HG03342 (cell line): Measurements from ENCODE around the gene LRRC8A.
"Not testable (repeated sequence)": the region's sequence is repeated elsewhere in the genome, so short reads cannot be mapped to it uniquely, and the experiment has no call there.

Experiments
- ATAC-seq: cut with Tn5 transposase; IDR thresholded peaks from one replicate; pipeline ENCODE4 v1.9.1; 2021; ENCODE audit warnings: mild to moderate bottlenecking, moderate library complexity; ENCODE audit not compliant: unreplicated experiment

The LRRC8A gene

DNA sequence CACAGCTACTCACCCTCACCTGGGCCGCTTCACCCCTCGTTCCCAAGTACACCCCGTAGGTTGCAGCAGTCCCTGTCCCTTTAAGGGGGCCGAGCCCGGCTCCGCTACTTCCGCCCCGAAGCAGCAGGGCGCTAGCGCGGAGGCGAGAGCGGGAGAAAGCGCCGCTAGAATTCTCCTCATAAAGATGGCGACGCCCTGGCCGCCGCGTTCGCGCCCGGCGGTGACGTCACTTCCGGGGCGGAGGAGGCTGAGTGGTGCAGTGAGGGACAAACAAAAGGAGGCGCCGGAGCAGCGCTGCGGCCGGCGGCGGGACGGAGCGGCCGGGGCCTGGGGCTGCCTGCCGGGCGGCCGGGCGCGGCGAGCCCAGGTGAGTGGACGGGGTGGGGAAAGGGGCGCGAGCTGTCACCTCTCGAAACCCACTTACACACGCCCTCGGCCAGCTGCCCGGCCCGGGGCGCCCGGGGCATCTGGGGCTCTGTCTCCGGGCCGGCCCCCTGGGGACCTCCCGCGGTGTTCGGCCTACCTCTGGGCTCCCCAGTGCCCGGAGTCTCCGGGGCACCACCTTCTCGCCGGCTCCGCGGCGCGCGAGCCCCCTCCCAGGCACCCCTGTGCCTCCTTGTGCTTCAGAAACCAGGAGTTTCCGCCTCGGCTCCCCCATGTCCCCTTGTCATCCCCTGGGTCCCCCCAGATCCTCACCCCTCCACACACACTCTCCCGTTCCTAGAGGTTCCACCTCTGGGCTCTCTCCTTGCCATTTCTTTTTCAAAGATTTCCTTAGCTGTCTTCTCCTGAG lies at the start of gene LRRC8A, which contains the start of gene KYAT1:
Gene LRRC8A, plus strand, starts transcription at position 250 of the 793 bp plus-strand sequence. CDS start 25,032 bp downstream, outside the sequence.
Gene KYAT1, minus strand, starts transcription at position 67 of the 793 bp plus-strand sequence. CDS start 36,545 bp downstream, outside the sequence.
- ATAC-seq: peak; percentile 85

DNA sequence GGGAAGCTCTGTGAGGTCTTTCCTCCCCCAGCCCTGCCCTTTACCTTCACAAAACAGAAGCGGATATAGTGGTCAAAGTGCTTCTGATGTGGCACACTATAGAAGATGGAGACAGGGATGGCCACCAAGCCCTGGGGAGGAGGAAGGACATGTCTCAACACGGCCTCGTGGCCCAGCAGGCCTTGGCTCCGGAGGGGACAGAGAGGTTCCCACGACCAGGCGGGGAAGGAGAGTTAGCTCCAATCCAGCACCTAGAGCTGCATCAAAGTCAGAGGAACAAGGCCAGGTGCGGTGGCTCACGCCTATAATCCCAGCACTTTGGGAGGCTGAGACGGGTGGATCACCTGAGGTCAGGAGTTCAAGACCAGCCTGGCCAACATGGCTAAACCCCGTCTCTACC lies 48.2 kb upstream of the LRRC8A start:
- no peak for ATAC-seq

DNA sequence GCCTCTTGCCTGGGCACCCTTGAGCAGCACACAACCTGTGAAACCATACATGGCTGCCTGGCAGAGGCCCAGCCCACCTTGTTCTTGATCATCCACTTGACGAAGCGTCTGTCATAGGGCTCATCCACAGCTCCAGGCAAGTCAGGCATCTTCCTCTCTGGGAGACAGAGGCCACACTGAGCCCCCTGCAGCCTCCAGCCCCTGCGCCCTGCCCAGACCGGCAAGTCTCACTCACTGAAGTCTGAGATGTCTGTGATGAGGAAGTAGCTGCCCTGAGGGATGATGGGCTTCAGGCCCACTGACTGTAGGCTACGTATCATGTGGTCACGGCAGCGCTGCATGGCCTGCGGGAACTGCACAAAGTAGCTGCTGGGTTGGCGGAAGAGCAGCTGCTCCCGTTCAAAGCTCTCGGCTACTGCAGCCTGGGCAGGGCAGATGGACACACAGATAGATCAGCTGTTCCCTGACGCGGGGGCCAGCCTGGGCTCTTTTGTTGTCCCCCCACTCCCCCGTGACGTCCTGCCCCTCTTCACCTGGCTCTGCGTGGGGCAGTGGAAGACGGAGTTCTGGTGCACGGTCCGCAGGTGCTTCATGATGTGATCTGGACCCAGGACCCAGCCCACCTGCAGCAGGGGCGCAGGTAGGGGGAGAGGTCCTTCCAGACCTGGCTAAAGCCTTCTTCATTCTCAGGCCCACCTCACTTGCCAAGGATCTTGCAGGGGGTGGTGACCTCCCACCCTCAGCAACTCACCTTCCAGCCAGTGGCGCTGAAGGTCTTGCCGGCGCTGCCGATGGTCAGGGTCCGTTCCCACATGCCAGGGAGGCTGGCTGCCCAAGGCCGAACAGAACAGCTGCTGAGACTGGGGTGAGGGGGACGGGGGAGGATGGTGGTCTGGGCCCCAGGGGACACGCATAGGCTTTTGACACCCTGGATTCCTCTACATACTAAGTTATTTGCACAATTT lies 46.4 kb upstream of the LRRC8A start:
- no peak for ATAC-seq

- ATAC-seq: no peak
These were observed 45.3 kb upstream of the LRRC8A start for GRCh38 chr9:128836509-128837145.

- ATAC-seq: no peak
These were observed 43.6 kb upstream of the LRRC8A start for GRCh38 chr9:128838338-128838737.

- ATAC-seq: no peak
These were observed 41.4 kb upstream of the LRRC8A start for GRCh38 chr9:128840524-128840923.

DNA sequence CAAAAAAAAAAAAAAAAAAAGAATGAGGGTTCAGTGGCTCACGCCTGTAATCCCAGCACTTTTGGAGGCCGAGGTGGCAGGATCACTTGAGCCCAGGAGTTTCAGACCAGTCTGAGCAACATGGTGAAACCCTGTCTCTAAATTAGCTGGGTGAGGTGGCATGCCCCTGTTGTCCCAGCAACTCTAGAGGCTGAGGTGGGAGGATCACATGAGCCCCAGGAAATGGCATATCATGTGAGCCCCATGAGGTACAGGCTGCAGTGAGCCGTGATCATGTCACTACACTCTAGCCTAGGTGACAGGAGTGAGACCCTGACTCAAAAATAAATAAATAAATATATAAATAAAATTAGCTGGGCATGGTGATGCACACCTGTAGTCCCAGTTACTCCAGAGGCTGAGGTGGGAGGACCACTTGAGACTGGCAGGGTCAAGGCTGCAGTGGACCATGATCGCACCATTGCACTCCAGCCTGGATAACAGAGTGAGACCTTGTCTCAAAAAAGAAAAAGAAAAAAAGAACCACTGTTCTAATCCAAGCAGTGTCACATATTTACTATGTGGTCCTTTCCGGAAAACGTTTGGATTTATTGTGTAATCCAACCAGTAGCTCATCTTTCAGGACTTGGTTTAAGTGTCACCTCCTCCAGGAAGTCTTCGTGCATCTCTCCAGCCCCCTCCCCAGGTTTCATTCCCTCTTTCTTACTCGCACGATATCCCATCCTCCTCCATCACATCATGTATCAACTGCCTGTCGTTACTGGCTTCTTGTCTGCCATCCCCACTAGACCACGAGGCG lies 40.0 kb upstream of the LRRC8A start:
- ATAC-seq: no peak

GRCh38 chr9:128843171-128843570 lies 38.8 kb upstream of the LRRC8A start:
- not testable (repeated sequence) for ATAC-seq

GRCh38 chr9:128845186-128845931 lies 36.6 kb upstream of the LRRC8A start:
- ATAC-seq: no peak

DNA sequence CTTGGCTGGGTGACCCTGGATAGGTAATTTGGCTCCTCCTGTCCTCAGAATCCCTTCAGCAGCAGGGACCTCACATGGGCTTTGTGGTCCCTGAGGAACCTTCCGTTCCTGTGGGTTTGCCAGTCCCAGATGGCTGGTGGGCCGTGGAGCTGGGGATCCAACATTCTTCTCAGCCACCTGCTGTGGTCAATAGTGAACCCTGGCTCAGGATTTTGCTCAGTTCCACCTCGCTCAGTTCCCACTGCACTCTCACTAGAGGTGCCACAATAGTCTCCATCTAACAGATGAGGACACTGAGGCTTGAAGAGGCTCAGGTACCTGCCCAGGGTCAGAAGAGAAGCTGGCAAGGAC lies 35.3 kb upstream of the LRRC8A start:
- ATAC-seq: no peak

- no peak for ATAC-seq
These were observed 34.1 kb upstream of the LRRC8A start for GRCh38 chr9:128847803-128848202.

DNA sequence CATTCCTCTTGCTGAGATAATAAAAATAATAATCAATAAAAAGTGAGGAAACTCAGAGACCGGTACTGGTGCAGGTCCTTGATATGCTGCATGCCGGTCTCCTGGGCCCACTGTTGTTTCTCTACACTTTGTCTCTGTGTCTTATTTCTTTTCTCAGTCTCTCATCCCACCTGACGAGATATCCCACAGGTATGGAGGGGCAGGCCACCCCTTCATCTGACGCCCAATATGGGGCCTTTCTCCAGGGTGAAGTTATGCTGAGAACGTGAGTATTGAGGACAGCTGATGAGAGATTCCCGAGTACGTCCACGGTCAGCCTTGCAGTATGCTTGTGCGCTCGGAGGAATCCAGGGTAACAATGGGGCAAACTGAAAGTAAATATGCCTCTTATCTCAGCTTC lies 30.9 kb upstream of the LRRC8A start:
- ATAC-seq: not testable (repeated sequence)

- ATAC-seq: not testable (repeated sequence)
These were observed 29.9 kb upstream of the LRRC8A start for GRCh38 chr9:128851779-128852600.

DNA sequence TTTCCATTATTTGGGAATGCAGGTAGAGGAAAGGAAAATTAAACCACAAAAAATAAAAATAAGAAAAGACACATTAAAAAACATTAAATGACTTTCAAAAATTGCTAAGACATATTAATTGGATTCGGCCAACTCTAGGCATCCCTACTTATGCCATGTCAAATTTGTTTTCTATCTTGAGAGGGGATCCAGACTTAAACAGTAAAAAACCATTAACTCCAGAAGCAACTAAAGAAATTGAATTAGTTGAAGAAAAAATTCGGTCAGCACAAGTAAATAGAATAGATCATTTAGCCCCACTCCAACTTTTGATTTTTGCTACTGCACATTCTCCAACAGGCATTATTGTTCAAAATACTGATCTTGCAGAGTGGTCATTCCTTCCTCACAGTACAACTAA lies 29.3 kb upstream of the LRRC8A start:
- not testable (repeated sequence) for ATAC-seq

GRCh38 chr9:128854454-128854853 lies 27.5 kb upstream of the LRRC8A start:
- not testable (repeated sequence) for ATAC-seq

- not testable (repeated sequence) for ATAC-seq
These were observed 23.5 kb upstream of the LRRC8A start for GRCh38 chr9:128858476-128858875.

DNA sequence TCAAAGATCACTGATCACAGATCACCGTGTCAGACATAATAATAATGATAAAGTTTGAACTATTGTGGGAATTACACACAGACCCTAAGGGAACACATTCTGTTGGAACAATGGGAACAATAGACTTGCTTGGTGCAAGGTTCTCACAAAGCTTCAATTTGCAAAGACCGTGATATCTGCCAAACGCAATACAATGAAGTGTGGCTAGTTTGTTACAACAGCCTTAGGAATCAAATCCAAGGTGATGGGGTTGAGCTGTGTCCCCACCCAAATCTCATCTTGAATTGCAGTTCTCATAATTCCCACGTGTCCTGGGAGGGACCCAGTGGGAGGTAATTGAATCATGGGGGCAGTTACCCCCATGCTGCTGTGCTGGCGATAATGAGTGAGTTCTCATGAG lies 21.0 kb upstream of the LRRC8A start:
- ATAC-seq: no peak

DNA sequence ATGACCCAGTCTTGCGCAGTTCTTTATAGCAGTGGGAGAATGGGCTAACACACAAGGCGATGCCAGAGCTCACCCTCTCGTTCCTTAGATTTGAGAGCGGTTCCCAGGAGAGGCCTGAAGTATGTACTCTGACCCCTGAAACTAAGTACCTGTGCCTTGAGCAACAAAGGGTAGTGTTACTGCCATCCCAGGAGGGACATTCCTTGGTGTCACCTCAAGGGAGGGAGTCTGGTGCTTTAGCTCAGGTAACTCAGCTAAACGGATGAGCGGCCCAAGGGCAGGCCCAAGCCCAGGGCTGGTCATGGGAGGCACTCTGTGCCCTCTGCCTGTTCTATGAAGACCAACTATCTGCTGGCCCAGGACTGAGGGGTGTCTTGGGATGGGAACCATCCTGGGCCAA lies 20.4 kb upstream of the LRRC8A start:
- no peak for ATAC-seq

DNA sequence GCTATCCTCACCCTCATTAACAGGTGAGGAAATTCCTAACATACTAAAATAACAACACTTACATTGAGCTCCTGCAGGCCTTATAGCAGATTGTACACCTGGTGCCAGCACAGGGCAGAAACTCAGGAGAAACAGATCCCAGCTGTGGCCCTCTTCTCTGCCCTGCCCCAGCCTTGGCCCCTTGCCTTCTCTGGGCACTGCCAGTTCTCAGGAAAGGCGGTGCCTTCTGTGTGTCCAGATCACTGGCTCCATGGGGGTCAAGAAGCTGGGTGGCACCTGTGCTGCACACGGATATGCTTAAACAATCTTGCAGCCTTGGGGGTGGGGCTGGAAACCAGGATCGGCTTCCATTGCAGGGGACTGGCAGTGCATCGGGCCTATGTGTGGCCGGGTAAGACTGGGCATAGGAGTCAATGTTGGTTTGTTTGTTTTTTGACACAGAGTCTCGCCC lies 19.5 kb upstream of the LRRC8A start:
- no peak for ATAC-seq
